ENCODE results near the gene RFC5.
"Not testable (repeated sequence)": the region's sequence is repeated elsewhere in the genome, so short reads cannot be mapped to it uniquely, and the experiment has no call there.

The RFC5 gene

DNA sequence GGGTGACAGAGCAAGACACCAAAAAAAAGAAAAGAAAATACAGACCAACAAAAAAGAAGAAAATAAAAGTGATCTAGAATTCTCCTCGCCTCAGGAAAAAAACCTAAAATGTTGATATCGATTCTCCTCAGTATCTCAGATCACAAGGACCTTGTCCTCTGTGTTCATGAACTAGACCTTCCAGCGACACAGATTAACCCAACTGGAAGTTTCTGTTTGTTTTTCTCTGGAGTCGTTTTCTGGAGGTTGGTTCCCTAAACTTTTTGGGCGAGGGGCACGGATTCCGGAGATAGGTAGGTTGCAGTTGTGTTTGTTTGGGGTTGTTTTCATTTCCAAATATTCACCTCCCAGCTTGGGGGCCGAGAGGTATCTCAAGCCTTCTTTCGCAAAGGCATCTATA lies 559 bp upstream of the RFC5 start:
- DNase-seq: no peak

- DNase-seq: no peak
These were observed 1.4 kb downstream of the RFC5 start for GRCh38 chr12:118017926-118018325.

- DNase-seq: no peak
These were observed 3.5 kb downstream of the RFC5 start for GRCh38 chr12:118020036-118020435.

DNA sequence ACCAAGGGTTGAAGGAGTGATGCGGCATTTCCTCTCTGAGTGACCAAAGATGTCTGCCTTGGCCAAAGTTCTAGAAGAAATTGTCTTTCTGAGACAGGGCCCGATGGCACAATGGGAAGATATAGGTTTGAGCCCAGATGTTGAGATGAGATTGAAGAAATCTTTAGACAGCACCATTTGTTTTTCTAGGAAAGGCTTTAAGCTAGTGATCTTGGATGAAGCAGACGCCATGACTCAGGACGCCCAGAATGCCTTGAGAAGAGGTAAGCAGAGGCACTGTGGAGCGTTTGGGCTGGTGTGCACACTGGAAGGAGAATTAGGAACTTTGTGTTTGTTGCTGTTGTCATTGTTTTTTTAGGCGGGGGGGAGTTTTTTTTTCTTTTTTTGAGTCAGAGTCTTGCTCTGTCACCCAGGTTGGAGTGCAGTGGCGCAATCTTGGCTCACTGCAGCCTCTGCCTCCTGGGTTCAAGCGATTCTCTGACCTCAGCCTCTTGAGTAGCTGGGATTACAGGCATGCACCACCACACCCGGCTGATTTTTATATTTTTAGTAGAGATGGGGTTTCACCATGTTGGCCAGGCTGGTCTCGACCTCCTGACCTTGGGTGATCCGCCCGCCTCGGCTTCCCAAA lies 5.7 kb downstream of the RFC5 start:
- not testable (repeated sequence) for DNase-seq

DNA sequence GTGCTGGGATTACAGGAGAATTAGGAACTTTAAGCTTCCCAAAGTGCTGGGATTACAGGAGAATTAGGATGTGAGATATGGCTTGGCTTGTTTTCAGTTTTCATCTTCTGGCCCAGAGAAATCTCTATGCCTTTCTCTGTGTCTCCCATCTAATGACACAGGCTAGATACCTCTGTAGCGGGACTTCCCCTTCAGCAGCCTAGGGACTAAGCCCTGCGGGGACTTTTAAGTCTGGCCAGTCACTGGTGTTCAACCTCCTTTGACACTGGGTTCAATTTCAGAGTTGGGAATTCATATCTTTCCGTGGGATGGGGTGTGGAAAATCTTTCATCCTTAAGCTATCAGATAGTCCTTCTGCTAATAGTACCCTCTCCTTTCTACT lies 6.2 kb downstream of the RFC5 start:
- DNase-seq: no peak

- DNase-seq: no peak
These were observed 6.9 kb downstream of the RFC5 start for GRCh38 chr12:118023301-118023860.

- DNase-seq: no peak
These were observed 8.7 kb downstream of the RFC5 start for GRCh38 chr12:118025168-118025567.

DNA sequence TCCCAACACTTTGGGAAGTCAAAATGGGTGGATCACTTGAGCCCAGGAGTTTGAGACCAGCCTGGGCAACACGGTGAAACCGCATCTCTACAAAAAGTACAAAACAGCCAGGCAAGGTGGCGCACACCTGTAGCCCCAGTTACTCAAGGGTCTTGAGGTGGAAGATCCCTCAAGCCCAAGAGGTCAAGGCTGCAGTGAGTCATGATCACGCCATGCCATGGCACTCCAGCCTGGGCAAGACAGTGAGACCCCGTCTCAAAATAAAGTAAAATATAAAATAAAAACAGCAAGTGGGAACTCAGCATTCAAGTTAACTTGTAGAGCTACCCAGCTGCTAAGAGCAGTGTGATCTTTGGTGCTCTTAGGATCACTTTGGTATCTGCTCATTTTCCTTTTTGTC lies 12.7 kb downstream of the RFC5 start:
- no peak for DNase-seq

- no peak for DNase-seq
These were observed 15.7 kb downstream of the RFC5 start for GRCh38 chr12:118032188-118032587.

- DNase-seq: no peak
These were observed 16.8 kb downstream of the RFC5 start for GRCh38 chr12:118033323-118033722.

GRCh38 chr12:118033902-118034301 lies 17.4 kb downstream of the RFC5 start:
- no peak for DNase-seq

DNA sequence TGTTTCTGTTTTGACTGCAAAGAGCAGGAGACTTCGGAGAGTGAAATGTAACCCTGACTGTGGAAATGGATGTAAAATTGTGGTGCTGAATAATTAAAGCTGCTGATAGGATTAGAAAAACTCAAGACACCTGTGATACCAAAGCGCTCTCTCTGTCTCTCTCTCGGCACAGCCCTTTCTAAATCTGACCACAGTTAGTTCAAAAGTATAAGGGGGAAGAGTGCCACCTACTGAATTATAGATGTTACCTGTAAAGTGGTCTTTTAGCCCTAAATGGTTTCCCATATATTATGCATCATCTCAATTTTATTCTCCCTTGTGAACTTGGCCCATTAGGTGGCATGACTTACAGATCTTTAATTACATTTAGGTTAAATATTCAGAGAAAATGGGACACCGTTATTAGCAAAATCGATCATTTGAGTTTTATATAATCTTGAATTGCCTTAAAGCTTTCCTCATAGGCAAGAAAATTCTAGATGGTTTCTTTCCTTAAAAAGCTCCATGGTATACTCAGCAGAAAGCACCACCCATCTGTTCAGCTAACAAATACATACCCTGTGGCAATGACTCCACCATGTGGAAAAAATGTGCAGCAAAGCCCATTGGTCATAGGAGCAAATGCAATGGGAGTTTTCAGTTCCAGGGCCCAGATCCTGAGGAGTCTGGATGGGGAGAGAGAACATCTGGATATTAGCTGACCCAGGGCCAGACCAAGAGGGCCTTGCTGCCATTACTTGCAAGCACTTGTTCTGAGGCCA lies 18.1 kb downstream of the RFC5 start:
- no peak for DNase-seq

DNA sequence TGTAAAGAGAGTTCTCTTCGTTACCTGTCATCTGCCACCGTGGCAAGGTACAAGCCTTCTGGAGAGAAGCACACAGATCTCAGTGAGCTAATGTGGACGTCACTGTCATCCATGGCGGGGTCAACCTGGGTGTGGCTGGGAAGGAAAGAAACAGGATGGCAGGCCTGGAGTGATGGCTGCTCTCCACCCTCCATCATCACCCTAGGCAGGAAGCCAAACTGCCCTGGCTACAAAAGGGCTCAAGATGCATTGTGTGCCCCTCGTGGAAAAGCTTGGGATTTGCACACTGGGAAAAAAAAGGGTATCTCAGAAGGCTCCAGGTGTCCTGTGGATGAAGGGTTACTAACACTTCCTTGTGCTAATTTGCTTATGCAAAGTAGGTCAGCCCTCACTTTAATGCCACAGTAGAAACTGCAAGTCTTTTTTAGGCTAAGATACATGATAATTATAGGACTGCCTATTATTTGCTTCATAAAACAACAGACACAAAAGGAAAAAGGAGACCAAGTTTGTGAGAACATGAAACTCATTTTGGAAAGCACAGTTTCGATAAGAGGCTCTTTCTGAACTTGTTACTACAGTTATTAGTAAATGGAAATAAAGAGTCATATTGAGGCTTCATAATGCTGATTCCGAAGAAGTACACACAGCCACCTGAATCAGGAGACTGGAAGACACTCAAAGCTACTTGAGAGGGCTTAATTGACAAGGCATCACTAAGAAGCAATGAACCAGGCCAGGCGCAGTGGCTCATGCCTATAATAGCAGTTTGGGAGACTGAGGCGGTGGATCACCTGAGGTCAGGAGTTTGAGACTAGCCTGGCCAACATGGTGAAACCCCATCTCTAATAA lies 18.9 kb downstream of the RFC5 start:
- DNase-seq: no peak

- no peak for DNase-seq
These were observed 20.3 kb downstream of the RFC5 start for GRCh38 chr12:118036672-118037411.

- no peak for DNase-seq
These were observed 21.6 kb downstream of the RFC5 start for GRCh38 chr12:118038137-118038536.

DNA sequence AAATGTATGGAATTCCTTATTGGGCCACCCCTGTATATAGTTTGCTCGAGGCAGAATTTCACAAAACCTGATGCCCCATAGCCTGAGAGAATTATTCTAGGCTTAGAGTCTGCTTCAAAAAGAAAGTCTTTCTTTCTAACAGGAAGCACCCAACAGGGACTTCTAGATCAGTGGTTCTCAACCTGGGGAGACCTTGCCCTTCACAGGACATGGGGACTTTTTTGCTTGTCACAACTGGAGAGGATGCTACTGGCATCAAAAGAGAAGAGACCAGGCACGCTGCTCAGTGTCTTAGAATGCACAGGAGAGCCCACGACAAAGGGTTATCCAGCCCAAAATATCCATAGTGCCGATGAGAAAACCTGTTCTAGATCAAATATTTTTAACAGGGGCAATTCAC lies 25.6 kb downstream of the RFC5 start:
- no peak for DNase-seq

GRCh38 chr12:118044075-118044474 lies 27.6 kb downstream of the RFC5 start:
- no peak for DNase-seq

- no peak for DNase-seq
These were observed 28.1 kb downstream of the RFC5 start for GRCh38 chr12:118044577-118044976.

DNA sequence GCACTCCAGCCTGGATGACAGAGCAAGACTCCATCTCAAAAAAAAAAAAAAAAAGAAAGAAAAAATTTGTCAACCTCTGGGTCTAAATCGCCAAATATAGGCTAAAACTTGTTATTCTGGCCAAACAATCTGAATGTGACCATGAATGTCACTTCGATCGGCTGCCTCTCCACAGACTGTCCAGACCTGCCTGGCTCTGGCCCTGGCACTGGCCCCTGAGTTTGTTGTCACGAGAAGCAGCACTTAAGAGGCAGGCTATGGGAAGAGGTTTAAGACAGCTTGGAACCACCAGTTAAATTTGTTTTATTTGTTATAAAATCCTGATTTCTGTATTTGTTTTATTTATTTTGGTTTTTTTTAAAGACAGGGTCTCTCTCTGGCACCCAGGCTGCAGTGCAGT lies 29.9 kb downstream of the RFC5 start:
- no peak for DNase-seq

- no peak for DNase-seq
These were observed 34.7 kb downstream of the RFC5 start for GRCh38 chr12:118050972-118051910.

DNA sequence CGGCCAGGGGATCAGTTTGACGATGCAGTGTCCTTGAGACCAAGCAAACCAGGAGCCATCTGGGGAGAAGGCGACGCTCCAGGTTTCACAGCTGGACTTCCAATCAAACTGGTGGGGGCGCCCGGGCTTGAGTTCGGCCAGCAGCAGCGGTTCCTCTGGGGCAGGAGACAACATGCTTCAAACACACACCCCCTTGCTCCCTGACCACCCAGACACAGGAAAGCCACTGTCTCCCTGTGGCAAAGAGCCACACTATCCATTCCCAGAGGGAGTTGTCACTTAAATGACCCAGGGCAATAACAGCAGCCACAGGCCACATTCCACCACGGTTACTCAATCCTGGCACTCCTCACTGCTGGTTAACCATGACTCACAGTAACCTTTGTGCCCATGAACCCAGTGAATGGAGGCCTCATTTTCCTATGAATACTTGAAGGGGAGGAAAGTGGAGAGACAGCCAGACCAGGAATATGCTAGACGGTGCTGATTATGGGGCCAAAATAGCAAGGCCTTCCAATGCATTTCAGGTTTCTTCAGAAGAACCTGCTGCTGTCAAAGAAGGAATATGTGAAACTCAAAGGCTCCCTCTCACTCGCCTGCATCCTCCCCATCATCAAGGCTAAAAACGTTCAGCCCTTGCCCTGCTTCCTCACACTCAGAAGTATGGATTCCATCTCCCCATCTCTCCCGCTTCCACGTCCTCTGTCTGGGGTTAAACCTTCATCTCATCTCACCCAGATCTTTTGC lies 36.0 kb downstream of the RFC5 start:
- peak; percentile 63 for DNase-seq
